ENCODE measurements around the gene STUM.

The STUM gene

DNA sequence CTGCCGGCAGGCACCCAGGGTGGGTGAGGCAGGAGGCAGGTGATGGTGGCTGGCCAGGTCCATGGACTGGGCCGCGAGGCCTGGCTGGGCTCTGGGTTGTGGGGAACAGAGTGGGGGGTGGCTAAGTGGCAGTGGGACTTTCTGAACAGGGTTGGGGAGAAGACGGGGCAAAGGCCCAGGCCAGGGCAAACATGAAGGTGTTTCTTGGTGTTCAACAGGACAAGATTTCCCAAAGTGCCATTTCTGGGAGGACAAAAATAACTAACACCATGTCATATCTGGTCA lies 26.8 kb downstream of the STUM start:
- no peaks in the 10 kb centered on the region for H3K79me2 ChIP-seq (ENCODE audit: insufficient read depth, low read length)
- no peak for ATAC-seq (ENCODE audit: insufficient read depth, low read depth)
- no peak overlapping the region for H3K27ac ChIP-seq (ENCODE audit: low read length)
- no peak overlapping the region for H3K4me2 ChIP-seq (ENCODE audit: insufficient read depth, low read length)
- H3K4me3 ChIP-seq (ENCODE audit: low read depth in 1 of 2, low read length in 2 of 2) = no peak overlapping the region
- no peak overlapping the region for H3K9ac ChIP-seq (ENCODE audit: low read depth, low read length)
- H3K36me3 ChIP-seq (ENCODE audit: insufficient read depth, low read length) = no peaks in the 10 kb centered on the region
- no peaks in the 10 kb centered on the region for H3K4me1 ChIP-seq (ENCODE audit: insufficient read depth, low read length)
- TF ChIP-seq EZH2 (IDR thresholded peaks at IDR 0.05; ENCODE audit: borderline replicate concordance, low read depth, low read length, severe bottlenecking) (no peak), CTCF (IDR thresholded peaks at IDR 0.05; ENCODE audit: borderline replicate concordance, extremely low read depth, low read length, poor library complexity, severe bottlenecking) (no peak)
- H2AFZ ChIP-seq (ENCODE audit: low read depth, low read length) = no peak overlapping the region
- H3K27me3 ChIP-seq (ENCODE audit: insufficient read depth, low read length, poor library complexity) = peaks cover 1% of the 10 kb centered on the region
- H4K20me1 ChIP-seq (ENCODE audit: insufficient read depth, low read length) = no peaks in the 10 kb centered on the region; the same call in 1 of the 2 replicates
- DNase-seq = no peak
- H3K9me3 ChIP-seq (ENCODE audit: insufficient read depth, low read length, severe bottlenecking) = no peaks in the 10 kb centered on the region

DNA sequence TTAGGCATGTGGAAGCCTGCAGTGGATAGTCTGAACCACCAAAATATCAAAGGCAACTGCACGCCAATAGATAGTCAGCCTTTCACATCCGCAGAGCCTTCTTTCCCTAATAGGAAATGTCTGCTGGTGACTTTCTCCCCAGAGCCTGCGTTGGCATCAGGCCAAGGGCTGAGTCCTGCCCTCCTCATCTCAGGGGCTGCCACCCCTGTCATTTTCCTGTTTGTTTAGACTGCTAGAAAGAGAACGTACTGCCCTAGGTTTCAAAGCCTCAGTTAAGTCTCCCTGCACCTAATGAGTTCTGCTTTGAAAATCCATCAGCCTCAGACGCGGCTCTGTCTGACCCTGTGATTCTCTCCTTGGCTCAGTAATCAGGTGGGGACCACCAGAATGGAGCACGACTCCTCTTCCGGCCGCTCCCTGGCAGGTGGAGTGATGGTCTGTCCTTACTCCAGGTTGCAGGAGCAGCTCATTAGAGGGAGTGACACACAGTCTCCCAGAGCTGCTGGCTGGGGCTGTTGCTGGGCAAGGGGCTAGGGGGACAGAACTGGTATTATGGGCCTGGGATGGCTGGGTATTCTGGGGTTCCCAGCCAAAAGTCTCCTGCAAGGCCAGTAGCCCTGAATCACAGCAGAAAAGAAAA lies 27.3 kb downstream of the STUM start:
- no peak overlapping the region for H3K4me2 ChIP-seq (ENCODE audit: insufficient read depth, low read length)
- no peak overlapping the region for H3K27ac ChIP-seq (ENCODE audit: low read length)
- no peaks in the 10 kb centered on the region; the same call in 1 of the 2 replicates for H4K20me1 ChIP-seq (ENCODE audit: insufficient read depth, low read length)
- no peak overlapping the region for H2AFZ ChIP-seq (ENCODE audit: low read depth, low read length)
- no peaks in the 10 kb centered on the region for H3K9me3 ChIP-seq (ENCODE audit: insufficient read depth, low read length, severe bottlenecking)
- H3K79me2 ChIP-seq (ENCODE audit: insufficient read depth, low read length) = no peaks in the 10 kb centered on the region
- ATAC-seq (ENCODE audit: insufficient read depth, low read depth) (no peak), DNase-seq (no peak)
- H3K4me1 ChIP-seq (ENCODE audit: insufficient read depth, low read length) = no peaks in the 10 kb centered on the region
- no peak overlapping the region for H3K4me3 ChIP-seq (ENCODE audit: low read depth in 1 of 2, low read length in 2 of 2)
- no peak overlapping the region for H3K9ac ChIP-seq (ENCODE audit: low read depth, low read length)
- H3K36me3 ChIP-seq (ENCODE audit: insufficient read depth, low read length) = no peaks in the 10 kb centered on the region
- no peak for TF ChIP-seq EZH2 (IDR thresholded peaks at IDR 0.05; ENCODE audit: borderline replicate concordance, low read depth, low read length, severe bottlenecking)
- no peak for TF ChIP-seq CTCF (IDR thresholded peaks at IDR 0.05; ENCODE audit: borderline replicate concordance, extremely low read depth, low read length, poor library complexity, severe bottlenecking)
- no peaks in the 10 kb centered on the region for H3K27me3 ChIP-seq (ENCODE audit: insufficient read depth, low read length, poor library complexity)

- Histone ChIP-seq H3K27ac (ENCODE audit: low read length) (no peak overlapping the region), H3K79me2 (ENCODE audit: insufficient read depth, low read length) (no peaks in the 10 kb centered on the region), H4K20me1 (ENCODE audit: insufficient read depth, low read length) (no peaks in the 10 kb centered on the region; the same call in 1 of the 2 replicates), H3K4me2 (ENCODE audit: insufficient read depth, low read length) (no peak overlapping the region), H3K9me3 (ENCODE audit: insufficient read depth, low read length, severe bottlenecking) (no peaks in the 10 kb centered on the region), H3K9ac (ENCODE audit: low read depth, low read length) (no peak overlapping the region), H3K27me3 (ENCODE audit: insufficient read depth, low read length, poor library complexity) (no peaks in the 10 kb centered on the region), H3K36me3 (ENCODE audit: insufficient read depth, low read length) (no peaks in the 10 kb centered on the region), H2AFZ (ENCODE audit: low read depth, low read length) (no peak overlapping the region), H3K4me3 (ENCODE audit: low read depth in 1 of 2, low read length in 2 of 2) (no peak overlapping the region), H3K4me1 (ENCODE audit: insufficient read depth, low read length) (no peaks in the 10 kb centered on the region)
- no peak for DNase-seq
- TF ChIP-seq EZH2 (IDR thresholded peaks at IDR 0.05; ENCODE audit: borderline replicate concordance, low read depth, low read length, severe bottlenecking) (no peak), CTCF (IDR thresholded peaks at IDR 0.05; ENCODE audit: borderline replicate concordance, extremely low read depth, low read length, poor library complexity, severe bottlenecking) (no peak)
- ATAC-seq (ENCODE audit: insufficient read depth, low read depth) = no peak
Observed at GRCh38 chr1:226576601-226577000, 28.0 kb downstream of the STUM start.

Data from DND-41 (cell line).